SK-MEL-5 (cell line): ENCODE results near the gene GLB1L3. TPM values are rescaled to one million over a fixed set of nuclear protein-coding genes. Genes with fewer than 3 reads are reported as not detected.
"Not testable (repeated sequence)": the region's sequence is repeated elsewhere in the genome, so short reads cannot be mapped to it uniquely, and the experiment has no call there.

Source experiments
- DNase-seq: peaks from one replicate; pipeline ENCODE4 v3.0.0-alpha.2; 2016; ENCODE audit warnings: low read depth, low spot score
- in situ Hi-C: cut with HindIII; loops from 2 replicates; pipeline ENCODE4 v1.10.0; 2016; ENCODE audit warnings: low sequenced_read_pairs, high pct_unique_total_duplicates, low pct_unique_long_range_greater_than_20kb
- total RNA-seq: library from RNA; depleted of rRNA; stranded (reverse); fragments of >200 nt; shearing (Covaris generic); gene quantifications from 2 replicates; pipeline ENCODE4 v1.2.3, GENCODE V29; 2014

The GLB1L3 gene
- total RNA-seq, 1 experiment from 2014 or later = 0.69 TPM

DNA sequence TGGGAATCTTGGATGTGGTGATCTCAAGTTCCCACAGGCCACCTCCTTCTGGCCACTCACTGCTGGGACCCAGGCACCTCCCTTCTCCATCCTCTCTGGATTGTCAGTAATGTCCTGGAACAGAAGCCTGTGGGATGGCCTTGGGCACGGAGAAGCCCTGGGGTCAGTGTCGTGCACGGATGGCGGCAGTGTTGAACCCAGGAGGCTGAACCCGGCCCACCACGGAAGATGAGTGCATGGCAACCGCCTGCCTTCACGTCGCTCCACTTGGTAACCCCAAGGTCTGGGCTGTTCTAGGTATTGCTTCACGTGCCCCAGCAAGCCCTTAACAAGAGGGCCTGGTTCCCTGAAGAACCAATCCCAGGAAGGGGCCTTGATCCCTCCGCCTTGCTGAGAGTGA, 30.1 kb upstream of the GLB1L3 start:
- no peak for DNase-seq
- in situ Hi-C loops = no loop called here

DNA sequence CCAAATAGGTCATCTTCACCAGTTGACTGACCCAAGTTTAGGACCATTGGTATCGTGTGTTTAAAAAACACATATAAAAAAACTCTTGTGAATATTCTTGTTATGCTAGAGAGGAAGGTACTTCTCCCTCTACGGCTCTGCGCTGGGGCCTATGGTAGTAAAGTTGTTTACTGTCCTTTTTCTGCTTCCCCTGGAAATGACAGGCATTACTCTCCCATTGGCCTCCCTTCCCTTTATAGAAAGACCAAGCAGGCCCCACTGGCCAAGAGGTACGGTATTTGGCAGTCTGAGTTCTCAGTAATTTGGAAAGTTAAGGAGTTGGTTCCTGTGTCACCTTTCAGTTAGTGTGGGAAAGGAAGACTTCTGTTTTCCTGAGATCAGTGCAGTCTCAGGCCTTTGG, 29.5 kb upstream of the GLB1L3 start:
- DNase-seq = no peak
- in situ Hi-C loops = no loop called here

DNA sequence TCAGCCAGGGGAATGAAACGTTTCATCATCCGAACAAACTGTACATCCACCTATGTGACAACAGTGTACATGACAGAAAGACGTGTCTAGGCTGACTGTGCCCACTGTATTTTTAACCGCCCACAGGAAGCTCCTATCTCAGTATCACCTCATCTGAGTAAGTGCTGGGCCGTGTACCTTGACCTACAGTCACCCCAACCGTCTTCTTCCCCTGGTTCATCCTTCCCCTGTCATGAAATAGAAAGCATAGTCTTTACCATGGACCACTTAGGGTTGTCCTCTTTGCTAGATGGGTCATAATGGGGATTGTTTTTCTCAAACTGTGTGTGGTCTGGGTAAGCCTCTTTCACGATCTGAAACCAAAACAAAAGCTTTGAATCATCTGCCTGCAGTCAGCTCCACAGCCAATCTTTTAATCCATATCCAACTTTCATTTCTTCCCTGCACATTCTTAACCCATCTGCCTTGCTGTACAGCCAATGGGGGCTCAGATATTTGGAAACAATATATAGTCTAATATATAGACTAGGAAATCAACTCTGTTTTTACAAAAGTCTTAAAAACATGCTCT, 27.2 kb upstream of the GLB1L3 start:
- in situ Hi-C loops = no loop called here
- no peak for DNase-seq

DNA sequence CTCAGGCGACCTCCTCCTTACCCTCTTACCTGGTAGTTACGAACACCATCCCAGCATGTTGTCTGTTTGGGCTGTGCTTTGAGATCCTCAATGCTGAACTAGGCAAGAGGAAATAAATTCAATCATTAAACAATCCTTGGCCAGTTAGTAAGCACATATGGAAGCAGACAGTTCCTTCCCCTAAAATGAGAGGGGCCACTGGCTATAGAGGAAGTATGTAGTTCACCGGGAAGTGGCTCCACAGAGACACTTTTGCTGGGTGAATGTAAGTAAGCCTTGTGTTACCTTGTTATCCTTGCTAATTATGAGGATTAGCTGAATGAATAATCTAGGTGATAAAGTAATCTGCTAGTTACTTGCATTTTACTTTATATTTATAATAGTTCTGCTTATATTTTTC, 25.9 kb upstream of the GLB1L3 start:
- DNase-seq = no peak
- in situ Hi-C loops = no loop called here

DNA sequence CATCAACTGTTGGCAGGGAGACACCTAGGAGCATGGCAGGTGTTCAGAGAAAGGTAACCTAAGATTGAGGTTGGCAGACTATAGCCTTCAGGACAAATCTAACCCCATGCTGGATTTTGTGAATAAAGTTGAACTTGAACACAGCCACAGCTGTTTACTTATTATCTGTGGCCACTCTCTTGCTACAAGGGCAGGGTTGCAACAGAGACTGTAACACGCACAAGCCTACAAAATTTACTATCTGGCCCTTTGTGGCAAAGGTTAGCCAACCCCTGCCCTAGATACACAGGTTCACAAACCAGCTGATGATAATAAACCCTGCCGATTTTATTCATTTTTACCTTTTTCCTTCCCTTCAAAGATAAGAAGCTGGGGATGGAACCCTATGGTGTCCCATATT, 25.5 kb upstream of the GLB1L3 start:
- in situ Hi-C loops = no loop called here

DNA sequence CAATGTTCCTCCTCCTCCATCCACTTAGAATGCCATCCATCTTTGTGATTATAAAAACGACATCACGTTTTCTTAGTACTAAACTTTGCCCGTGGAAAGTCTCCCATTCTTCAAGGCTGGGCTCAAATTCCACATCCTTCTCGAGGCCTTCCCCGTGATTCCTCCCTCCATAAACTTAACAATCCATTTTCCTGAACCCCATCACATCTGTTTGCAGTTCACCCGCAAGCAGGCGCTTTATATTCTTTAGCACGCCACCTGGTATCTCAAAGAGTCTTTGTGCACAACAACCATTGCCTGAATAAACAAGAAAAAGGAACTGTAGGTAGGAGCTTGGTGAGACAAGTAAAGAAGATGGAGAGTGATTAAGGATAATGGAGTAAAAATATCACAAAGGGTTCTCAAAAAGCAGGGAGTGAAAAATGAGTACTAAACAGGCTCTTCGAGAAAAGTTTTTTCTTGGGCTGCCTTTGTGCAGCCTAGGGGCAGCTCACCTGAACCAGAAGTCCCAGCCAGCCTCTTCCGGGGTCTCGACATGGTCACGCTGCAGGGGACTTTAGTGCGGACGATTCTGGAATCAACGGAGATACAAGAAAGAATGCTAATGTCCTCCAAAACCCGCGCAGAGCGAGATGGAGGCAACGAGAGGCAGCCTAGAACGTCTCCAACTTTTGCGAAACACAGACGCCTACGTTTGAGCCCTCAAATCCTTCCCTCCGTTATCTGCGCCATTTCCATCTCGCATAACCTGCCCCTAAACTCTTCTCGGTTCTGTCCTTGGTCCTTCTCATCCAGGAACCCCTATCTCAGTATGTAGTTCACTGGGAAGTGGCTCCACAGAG, 23.6 kb upstream of the GLB1L3 start:
- in situ Hi-C loops = no loop called here
- DNase-seq = no peak

More for the DNA sequence above, 25.5 kb upstream of the GLB1L3 start:
- no peak for DNase-seq

DNA sequence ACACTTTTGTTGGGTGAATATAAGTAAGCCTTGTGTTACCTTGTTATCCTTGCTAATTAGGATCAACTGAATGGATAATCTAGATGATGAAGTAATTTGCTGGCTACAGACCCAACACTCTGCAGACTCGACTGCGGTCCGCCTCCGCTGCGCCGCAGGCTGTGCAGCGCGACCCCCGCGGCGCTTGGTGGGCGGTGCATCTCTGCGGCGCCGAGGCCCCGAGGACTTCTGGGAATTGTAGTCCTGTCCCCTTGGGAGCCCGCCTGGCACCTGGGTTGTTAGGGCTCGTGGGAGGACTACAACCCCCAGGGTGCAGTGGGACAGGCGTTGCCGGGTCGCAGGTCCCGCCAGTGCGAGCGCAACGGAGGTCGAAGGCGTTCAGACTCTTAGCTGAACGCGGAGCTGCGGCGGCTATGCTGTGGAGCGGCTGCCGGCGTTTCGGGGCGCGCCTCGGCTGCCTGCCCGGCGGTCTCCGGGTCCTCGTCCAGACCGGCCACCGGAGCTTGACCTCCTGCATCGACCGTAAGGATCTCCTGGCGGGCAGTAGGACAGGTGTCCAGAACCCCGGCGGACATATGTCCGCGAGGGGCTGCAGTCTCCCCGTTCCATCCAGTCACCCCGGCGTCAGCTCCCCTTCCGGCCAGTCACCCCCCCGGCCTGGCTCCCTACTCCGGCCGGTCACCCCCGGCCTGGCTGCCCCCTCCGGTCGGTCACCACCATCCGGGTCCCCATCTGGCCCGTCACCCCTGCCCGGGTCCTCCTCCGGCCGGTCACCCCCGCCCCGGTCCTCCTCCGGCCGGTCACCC, 22.8 kb upstream of the GLB1L3 start, which contains the start of the genes ACAD8 and THYN1:
ACAD8 (plus strand) TSS at position 381 of the 806 bp plus-strand sequence; CDS start at position 414, 33 bp downstream.
THYN1 (minus strand) TSS at position 165 of the 806 bp plus-strand sequence. CDS start 470 bp downstream, outside the sequence.
- in situ Hi-C loops = no loop called here
- peak; percentile 95 for DNase-seq

DNA sequence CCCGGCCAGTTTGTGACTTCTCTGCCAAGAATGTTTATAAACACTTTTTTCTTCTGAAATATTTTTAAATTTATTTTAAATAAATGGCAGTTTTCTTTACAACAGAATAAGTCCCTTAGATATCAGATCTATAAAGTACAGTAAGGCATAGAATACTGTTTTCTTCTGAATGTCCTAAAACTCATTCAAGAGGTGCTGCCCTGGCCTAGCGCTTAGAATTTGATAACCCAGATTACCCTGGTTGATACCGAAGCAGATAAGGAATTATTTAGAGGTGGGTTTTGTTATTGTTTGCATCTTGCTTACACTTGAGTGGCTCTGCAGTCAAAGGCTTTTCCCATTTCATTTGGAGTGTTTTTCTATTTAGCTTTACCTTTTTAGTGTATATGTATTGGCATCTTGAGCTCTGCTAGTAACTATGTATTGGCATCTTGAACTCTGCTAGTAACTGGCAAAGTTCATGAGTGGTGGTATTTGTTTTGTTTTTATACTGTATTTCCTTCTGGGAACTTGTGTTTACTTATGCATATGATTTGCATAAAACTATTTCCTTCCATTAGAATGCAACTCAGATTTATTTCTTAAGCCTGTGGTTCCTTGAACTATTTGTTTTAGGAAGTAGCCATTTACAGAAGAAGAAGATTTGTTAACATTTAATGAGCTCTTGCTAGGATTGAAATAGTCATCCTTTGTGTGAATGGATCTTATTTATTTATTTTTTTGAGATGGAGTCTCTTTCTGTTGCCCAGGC, 21.6 kb upstream of the GLB1L3 start:
- in situ Hi-C loops = no loop called here
- no peak for DNase-seq

DNA sequence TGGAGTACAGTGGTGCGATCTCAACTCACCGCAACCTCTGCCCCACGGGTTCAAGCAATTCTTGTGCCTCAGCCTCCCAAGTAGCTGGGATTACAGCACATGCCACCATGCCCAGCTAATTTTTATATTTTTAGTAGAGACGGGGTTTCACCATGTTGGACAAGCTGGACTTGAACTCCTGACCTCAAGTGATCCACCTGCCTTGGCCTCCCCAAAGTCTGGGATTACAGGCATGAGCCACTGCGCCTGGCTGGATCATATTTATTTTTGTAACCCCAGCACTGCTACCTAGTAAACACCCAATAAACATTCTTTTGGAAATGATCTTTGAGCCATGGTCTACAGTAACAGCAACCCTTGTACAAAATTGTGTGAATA, 21.0 kb upstream of the GLB1L3 start:
- DNase-seq, in situ Hi-C loops: not testable (repeated sequence)

DNA sequence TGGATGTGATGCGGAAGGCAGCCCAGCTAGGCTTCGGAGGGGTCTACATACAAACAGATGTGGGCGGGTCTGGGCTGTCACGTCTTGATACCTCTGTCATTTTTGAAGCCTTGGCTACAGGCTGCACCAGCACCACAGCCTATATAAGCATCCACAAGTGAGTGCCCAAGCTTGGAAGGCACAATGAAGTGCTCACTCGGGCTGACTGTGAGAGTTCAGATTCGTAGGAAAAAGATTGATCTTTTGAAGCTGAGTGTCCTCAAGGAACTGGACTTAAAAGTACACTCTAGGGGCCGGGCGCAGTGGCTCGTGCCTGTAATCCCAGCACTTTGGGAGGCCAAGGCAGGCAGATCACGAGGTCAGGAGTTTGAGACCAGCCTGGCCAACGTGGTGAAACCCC, 19.1 kb upstream of the GLB1L3 start:
- in situ Hi-C loops = no loop called here
- no peak for DNase-seq

DNA sequence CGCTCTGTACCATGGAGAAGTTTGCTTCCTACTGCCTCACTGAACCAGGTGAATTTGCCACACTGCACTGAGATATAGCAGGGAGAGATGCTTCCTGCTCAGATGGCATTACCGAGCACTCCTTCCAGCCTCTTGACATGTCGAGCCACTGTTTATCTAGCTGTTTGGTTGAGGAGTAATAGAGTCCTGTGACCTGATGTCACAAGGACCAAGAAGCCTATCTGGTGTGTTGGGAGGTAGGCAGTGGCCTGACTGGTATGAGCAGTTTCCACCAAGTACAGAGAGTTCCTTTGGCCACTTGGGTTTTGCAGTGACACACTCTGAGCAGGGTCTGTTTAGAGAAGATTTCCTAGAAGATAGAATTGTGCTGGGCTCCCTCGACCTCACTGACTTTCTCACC, 17.6 kb upstream of the GLB1L3 start:
- DNase-seq = no peak

DNA sequence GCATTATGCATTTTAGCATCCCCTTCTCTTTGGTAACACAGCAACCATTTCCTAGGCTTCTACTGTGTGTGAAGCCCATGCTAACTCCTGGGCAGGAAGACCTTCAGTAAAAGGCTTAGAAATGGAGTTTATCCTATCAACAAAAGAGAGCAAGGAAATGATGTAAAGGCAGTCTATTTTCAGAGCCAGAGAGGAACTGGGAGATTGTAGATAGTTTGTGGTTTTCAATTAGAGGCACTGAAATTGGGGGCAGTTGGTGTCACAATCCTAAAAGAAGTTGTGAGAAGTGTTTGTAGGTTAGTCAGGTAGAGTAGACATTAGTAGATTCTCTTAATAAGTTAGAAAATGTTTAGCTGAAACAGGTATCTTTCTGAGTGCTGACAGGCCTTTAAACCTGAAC, 15.7 kb upstream of the GLB1L3 start:
- in situ Hi-C loops = no loop called here
- no peak for DNase-seq

More for the DNA sequence above, 17.6 kb upstream of the GLB1L3 start:
- in situ Hi-C loops = no loop called here

DNA sequence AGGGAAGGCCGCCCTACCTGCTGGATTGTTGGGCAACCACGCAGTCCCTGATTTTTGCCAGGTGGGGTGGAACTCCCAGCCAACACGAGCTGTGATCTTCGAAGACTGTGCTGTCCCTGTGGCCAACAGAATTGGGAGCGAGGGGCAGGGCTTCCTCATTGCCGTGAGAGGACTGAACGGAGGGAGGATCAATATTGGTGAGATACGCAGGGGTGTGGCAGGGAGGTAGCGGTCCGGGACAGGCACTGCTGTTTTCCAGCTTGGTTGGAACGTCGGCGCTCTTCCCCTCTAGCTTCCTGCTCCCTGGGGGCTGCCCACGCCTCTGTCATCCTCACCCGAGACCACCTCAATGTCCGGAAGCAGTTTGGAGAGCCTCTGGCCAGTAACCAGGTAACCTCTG, 15.2 kb upstream of the GLB1L3 start:
- DNase-seq = no peak
- in situ Hi-C loops = no loop called here

DNA sequence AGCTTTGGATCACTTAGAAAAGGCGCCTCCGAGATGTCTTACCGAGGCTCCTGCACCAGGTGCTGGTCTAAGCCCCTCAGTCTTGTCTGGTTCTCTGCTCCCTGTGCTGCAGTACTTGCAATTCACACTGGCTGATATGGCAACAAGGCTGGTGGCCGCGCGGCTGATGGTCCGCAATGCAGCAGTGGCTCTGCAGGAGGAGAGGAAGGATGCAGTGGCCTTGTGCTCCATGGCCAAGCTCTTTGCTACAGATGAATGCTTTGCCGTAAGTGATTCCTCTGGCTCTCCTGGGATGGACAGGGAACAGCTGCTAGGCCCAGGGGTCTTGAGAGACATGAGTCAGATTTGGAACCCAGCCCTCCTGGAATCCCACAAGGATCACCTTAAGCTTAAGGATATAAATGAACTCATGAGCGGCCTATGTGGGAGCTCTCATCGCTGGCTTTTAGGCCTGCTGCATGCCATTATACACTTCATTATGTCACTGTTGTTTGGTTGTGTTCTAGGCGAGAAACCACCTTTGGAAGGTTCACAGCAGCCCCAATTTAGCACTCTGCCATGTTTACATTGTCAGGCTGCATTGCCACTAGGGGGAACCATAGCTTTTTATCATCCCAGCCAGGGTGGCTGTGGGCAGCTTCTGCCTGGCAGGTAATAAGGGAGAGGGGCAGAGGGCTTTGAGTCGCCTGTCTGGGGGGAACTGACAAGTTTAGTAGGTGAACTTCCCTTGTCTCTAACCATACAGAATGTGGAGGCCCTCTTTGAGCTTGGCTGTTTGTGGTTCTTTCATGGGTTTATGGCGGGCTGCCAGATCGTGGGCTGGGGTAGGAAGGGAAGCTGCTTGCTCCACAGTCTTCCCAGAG, 14.3 kb upstream of the GLB1L3 start:
- in situ Hi-C loops = no loop called here
- DNase-seq = peak; percentile 48

DNA sequence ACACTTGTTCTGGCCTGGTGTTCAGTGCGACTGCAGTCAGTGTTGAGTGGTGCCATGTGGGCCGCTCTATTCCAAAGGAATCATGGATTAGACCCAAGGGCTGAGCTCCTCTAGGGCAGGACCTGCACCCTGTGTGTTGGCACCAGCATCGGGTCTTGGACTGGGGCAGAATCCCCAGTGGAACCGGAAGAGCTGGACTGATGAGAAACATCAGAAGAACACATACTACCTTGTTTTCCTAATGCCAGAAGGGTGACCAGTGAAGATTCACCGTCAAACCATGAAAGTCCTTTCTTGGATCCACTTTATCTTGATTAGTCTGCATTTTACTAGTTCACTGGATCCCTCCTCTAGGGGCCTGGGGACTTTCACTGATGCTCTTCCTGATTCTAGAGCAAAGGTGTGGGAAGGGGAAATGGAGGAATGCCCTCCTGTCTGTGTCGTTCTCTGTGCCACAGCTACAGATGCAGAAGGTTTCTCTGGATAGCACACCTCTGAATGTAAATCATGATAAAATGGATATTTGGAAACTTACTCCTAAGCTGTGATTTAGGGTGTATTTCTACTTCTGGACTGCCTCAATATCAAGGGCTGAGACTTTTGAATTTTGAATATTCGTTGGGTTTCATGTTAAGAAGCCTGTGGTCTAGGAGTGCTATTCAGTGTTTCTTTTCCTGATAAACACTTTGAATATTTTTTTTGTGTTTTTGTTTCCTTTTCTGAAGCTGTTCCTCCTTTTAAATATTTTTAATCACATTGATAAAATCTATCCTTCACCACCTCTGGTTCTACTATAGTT, 11.0 kb upstream of the GLB1L3 start:
- DNase-seq = no peak
- in situ Hi-C loops = no loop called here

DNA sequence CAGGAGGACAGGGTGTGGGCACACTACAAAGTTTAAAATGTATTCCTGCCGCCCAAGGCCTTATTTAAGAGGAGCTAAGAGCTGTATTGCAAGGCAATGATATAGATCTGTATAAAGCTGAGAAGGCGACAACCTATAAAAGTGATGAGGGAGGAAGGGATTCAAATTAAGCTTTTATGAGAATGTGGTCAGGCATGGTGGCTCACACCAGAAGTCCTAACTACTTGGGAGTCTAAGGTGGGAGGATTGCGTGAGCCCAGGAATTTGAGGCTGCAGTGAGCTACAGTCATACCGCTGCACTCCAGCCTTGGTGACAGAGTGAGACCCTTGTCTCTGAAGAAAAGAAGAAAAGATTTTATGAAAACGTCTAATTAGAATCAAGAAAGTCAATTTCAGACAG, 9.7 kb upstream of the GLB1L3 start:
- no peak for DNase-seq
- in situ Hi-C loops = no loop called here
